BLaER1 (cell line): ENCODE results near the gene TNFRSF6B.

Experiments used
- H3K27ac ChIP-seq: shearing (Covaris generic); formaldehyde crosslinking; 2 replicates; pipeline ENCODE4 v1.8.1; 2022
- H3K27me3 ChIP-seq: shearing (Covaris generic); formaldehyde crosslinking; 2 replicates; pipeline ENCODE4 v1.8.1; 2022
- H3K36me3 ChIP-seq: shearing (Covaris generic); formaldehyde crosslinking; 2 replicates; pipeline ENCODE4 v1.8.1; 2022
- H3K4me1 ChIP-seq: shearing (Covaris generic); formaldehyde crosslinking; 2 replicates; pipeline ENCODE4 v1.8.1; 2022
- H3K4me2 ChIP-seq: shearing (Covaris generic); formaldehyde crosslinking; 2 replicates; pipeline ENCODE4 v1.8.1; 2022
- H3K4me3 ChIP-seq: shearing (Covaris generic); formaldehyde crosslinking; 2 replicates; pipeline ENCODE4 v1.8.1; 2022
- H3K9ac ChIP-seq: shearing (Covaris generic); formaldehyde crosslinking; 2 replicates; pipeline ENCODE4 v1.8.1; 2022
- H3K9me3 ChIP-seq: shearing (Covaris generic); formaldehyde crosslinking; 2 replicates; pipeline ENCODE4 v1.8.1; 2022
- H4K20me1 ChIP-seq: shearing (Covaris generic); formaldehyde crosslinking; 2 replicates; pipeline ENCODE4 v1.8.1; 2022
- Cebpa-rat ChIP-seq: shearing (Covaris generic); IDR thresholded peaks from 2 replicates; pipeline ENCODE4 v1.8.1; 2022

The TNFRSF6B gene

GRCh38 chr20:63682384-63683139 lies 13.9 kb upstream of the TNFRSF6B start:
- no peaks in the 10 kb centered on the region for H3K27me3 ChIP-seq
- H3K36me3 ChIP-seq = peaks cover 60% of the 10 kb centered on the region
- peaks cover 17% of the 10 kb centered on the region for H3K4me1 ChIP-seq
- H3K9me3 ChIP-seq = no peaks in the 10 kb centered on the region
- H4K20me1 ChIP-seq = no peaks in the 10 kb centered on the region; the same call in 1 of the 2 replicates
- no peak overlapping the region for H3K4me2 ChIP-seq
- H3K27ac ChIP-seq = no peak overlapping the region
- no peak for TF ChIP-seq Cebpa-rat
- no peak overlapping the region for H3K9ac ChIP-seq
- H3K4me3 ChIP-seq = no peak overlapping the region

- Histone ChIP-seq H3K9me3 (no peaks in the 10 kb centered on the region), H3K36me3 (peaks cover 31% of the 10 kb centered on the region), H3K27ac (no peak overlapping the region), H3K27me3 (no peaks in the 10 kb centered on the region), H4K20me1 (no peaks in the 10 kb centered on the region), H3K9ac (no peak overlapping the region), H3K4me3 (no peak overlapping the region), H3K4me1 (peaks cover 20% of the 10 kb centered on the region), H3K4me2 (no peak overlapping the region)
- no peak for TF ChIP-seq Cebpa-rat
Measured at GRCh38 chr20:63685269-63686026, 11.0 kb upstream of the TNFRSF6B start.

GRCh38 chr20:63686094-63686491 lies 10.4 kb upstream of the TNFRSF6B start:
- H3K27me3 ChIP-seq = no peaks in the 10 kb centered on the region
- H3K4me3 ChIP-seq = no peak overlapping the region
- peaks cover 26% of the 10 kb centered on the region for H3K4me1 ChIP-seq
- H3K36me3 ChIP-seq = peaks cover 24% of the 10 kb centered on the region
- no peak overlapping the region for H3K9ac ChIP-seq
- H3K27ac ChIP-seq = peak overlapping the region; percentile 51; the same call in 1 of the 2 replicates
- TF ChIP-seq Cebpa-rat = no peak
- no peaks in the 10 kb centered on the region for H3K9me3 ChIP-seq
- peaks cover 5% of the 10 kb centered on the region; the same call in 1 of the 2 replicates for H4K20me1 ChIP-seq
- no peak overlapping the region for H3K4me2 ChIP-seq

GRCh38 chr20:63686492-63687321 lies 9.7 kb upstream of the TNFRSF6B start:
- Histone ChIP-seq H3K4me1 (peaks cover 32% of the 10 kb centered on the region), H3K4me3 (no peak overlapping the region), H3K9me3 (no peaks in the 10 kb centered on the region), H3K9ac (peak overlapping the region; percentile 20; the same call in 1 of the 2 replicates), H3K36me3 (peaks cover 18% of the 10 kb centered on the region), H3K27ac (peak overlapping the region; percentile 51; the same call in 1 of the 2 replicates), H3K27me3 (no peaks in the 10 kb centered on the region), H3K4me2 (peak overlapping the region; percentile 66), H4K20me1 (peaks cover 11% of the 10 kb centered on the region; the same call in 1 of the 2 replicates)
- no peak for TF ChIP-seq Cebpa-rat

GRCh38 chr20:63687419-63688178 lies 8.9 kb upstream of the TNFRSF6B start:
- H3K9me3 ChIP-seq = no peaks in the 10 kb centered on the region
- peak overlapping the region; percentile 51; the same call in 1 of the 2 replicates for H3K27ac ChIP-seq
- TF ChIP-seq Cebpa-rat = no peak
- H3K4me2 ChIP-seq = peak overlapping the region; percentile 66
- peak overlapping the region; percentile 20; the same call in 1 of the 2 replicates for H3K9ac ChIP-seq
- H3K36me3 ChIP-seq = peaks cover 10% of the 10 kb centered on the region; the same call in 1 of the 2 replicates
- no peak overlapping the region for H3K4me3 ChIP-seq
- H3K4me1 ChIP-seq = peaks cover 41% of the 10 kb centered on the region
- no peaks in the 10 kb centered on the region for H3K27me3 ChIP-seq
- peaks cover 20% of the 10 kb centered on the region; the same call in 1 of the 2 replicates for H4K20me1 ChIP-seq

- no peak overlapping the region for H3K4me2 ChIP-seq
- H4K20me1 ChIP-seq = peaks cover 20% of the 10 kb centered on the region; the same call in 1 of the 2 replicates
- H3K9ac ChIP-seq = no peak overlapping the region
- peaks cover 43% of the 10 kb centered on the region for H3K4me1 ChIP-seq
- H3K4me3 ChIP-seq = no peak overlapping the region
- peaks cover 2% of the 10 kb centered on the region; the same call in 1 of the 2 replicates for H3K36me3 ChIP-seq
- H3K27me3 ChIP-seq = no peaks in the 10 kb centered on the region
- TF ChIP-seq Cebpa-rat = no peak
- no peak overlapping the region for H3K27ac ChIP-seq
- H3K9me3 ChIP-seq = no peaks in the 10 kb centered on the region
Measured at GRCh38 chr20:63688228-63689045, 8.0 kb upstream of the TNFRSF6B start.

GRCh38 chr20:63689046-63690002 lies 7.1 kb upstream of the TNFRSF6B start:
- H3K4me1 ChIP-seq = peaks cover 43% of the 10 kb centered on the region
- H3K27ac ChIP-seq = no peak overlapping the region
- peaks cover 20% of the 10 kb centered on the region; the same call in 1 of the 2 replicates for H4K20me1 ChIP-seq
- TF ChIP-seq Cebpa-rat = no peak
- H3K36me3 ChIP-seq = peaks cover 7% of the 10 kb centered on the region; the same call in 1 of the 2 replicates
- H3K9ac ChIP-seq = no peak overlapping the region
- H3K27me3 ChIP-seq = no peaks in the 10 kb centered on the region
- no peaks in the 10 kb centered on the region for H3K9me3 ChIP-seq
- H3K4me3 ChIP-seq = no peak overlapping the region
- no peak overlapping the region for H3K4me2 ChIP-seq
